ENCODE measurements around the gene CNGB1. TPM values are rescaled to one million over a fixed set of nuclear protein-coding genes. Genes with fewer than 3 reads are reported as not detected.

The CNGB1 gene
- total RNA-seq, 3 donors from 2014 or later, result 0.14 to 2.0 (median 0.55) TPM

DNA sequence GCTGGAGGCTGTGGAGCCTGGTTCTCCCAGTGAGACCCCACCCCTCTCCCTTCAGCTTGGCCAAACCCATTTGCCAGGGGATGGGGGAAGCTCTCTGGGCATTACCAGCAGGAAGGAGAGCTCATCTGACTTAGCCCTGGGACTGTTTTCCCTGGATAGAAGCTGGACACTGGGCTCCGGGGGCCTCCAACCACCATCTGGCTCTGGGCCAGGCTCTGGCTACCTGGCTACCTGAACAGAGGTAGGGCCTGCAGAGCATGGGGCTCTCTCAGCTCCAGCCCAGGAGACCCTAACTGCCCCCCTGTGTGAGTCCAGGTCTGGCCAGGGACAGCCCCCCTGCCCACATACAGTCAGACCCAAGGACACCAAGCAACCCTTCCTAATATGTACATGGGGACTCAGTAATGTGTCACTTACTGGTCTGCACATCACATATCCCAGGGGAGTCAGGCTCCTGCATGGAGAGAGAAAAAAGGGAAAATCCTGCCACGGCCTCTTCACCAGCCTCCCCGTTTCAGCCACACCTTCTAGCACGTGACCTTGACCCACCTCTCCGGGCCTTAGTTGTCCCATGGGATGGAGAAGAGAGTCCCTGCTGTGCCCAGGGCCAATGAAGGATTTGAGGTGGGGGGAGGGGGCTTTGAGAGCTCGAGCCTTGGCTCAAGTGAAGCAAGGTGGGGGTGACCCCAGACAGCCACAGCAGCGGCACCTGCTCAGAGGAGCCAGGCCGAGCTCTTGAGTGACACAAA is 13.8 kb downstream of the CNGB1 start:
- ATAC-seq (no peak), DNase-seq (peak in 1 of 3 donors; percentile 19)
- Histone ChIP-seq H3K4me1 (ENCODE audit: low read depth) (no peaks in the 10 kb centered on the region), H3K9me3 (no peaks in the 10 kb centered on the region), H3K4me3 (no peak overlapping the region), H3K36me3 (ENCODE audit: low read depth) (no peaks in the 10 kb centered on the region)
- TF ChIP-seq, protein P1, sequence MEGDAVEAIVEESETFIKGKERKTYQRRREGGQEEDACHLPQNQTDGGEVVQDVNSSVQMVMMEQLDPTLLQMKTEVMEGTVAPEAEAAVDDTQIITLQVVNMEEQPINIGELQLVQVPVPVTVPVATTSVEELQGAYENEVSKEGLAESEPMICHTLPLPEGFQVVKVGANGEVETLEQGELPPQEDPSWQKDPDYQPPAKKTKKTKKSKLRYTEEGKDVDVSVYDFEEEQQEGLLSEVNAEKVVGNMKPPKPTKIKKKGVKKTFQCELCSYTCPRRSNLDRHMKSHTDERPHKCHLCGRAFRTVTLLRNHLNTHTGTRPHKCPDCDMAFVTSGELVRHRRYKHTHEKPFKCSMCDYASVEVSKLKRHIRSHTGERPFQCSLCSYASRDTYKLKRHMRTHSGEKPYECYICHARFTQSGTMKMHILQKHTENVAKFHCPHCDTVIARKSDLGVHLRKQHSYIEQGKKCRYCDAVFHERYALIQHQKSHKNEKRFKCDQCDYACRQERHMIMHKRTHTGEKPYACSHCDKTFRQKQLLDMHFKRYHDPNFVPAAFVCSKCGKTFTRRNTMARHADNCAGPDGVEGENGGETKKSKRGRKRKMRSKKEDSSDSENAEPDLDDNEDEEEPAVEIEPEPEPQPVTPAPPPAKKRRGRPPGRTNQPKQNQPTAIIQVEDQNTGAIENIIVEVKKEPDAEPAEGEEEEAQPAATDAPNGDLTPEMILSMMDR (IDR thresholded peaks at IDR 0.05), result no peak
- intact Hi-C loops (cut with DNase I, micrococcal nuclease), result no loop called here

DNA sequence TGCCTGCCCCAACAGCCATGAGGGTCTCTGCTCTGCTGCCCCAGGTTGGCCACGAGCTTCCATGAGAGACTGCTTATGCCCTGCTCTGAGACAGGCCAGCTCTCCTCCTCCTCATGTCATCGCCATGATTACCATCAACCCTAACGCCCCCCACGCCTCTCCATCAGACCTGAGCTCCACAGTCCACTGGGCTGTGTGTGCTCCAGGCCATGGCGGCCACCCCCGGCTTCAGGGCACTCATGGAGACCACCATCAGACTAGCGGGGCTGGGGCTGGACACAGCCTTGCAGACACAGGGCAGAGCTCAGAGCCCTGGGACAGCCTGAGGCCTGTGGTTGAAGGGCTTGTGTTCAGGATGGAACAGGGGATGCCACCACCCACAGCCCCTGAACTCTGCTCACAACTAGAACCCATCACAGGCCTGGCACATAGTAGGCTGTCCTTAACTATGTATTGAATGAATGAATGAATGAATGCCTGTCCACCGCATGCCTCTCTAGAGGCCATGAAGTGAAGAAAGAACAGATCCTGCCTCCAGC is 14.6 kb downstream of the CNGB1 start:
- TF ChIP-seq, protein P1 (IDR thresholded peaks at IDR 0.05), result no peak
- Histone ChIP-seq H3K4me1 (ENCODE audit: low read depth) (no peaks in the 10 kb centered on the region), H3K4me3 (no peak overlapping the region), H3K9me3 (no peaks in the 10 kb centered on the region), H3K36me3 (ENCODE audit: low read depth) (no peaks in the 10 kb centered on the region)
- DNase-seq, result no peak
- no peak for ATAC-seq
- intact Hi-C loops (cut with DNase I, micrococcal nuclease), result no loop called here

DNA sequence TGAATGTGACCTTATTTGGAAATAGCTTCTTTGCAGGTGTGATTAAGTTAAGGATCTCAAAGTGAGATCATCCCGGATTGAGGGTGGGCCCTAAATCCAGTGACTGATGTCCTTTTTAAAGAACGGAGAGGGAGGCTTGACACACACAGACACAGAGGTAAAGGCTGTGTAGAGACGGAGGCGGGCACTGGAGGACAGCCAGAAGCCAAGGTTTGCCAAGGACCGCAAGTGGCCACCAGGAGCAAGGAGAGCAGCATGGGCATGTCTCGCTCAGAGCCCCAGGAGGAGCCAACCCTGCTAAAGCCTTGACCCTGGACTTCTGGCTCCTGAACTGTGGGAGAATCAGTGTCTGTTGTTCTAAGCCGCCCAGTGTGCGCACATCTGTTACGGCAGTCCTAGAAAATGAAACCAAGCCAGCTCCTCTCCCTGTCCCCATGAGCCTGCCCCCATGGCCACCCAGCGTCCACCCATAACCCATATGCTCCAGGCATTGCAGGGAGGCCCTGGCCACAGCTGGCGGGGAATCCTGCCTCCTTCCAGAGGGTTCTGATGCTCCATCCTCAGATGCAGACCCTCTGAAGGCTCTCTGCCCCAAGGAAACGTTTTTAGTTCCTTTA is 15.2 kb downstream of the CNGB1 start:
- ATAC-seq (no peak), DNase-seq (peak in 1 of 3 donors; percentile 7)
- H3K4me1 ChIP-seq (ENCODE audit: low read depth), result no peaks in the 10 kb centered on the region
- no peak overlapping the region for H3K4me3 ChIP-seq
- TF ChIP-seq, protein P1 (IDR thresholded peaks at IDR 0.05), result no peak
- H3K36me3 ChIP-seq (ENCODE audit: low read depth), result no peaks in the 10 kb centered on the region
- H3K9me3 ChIP-seq, result no peaks in the 10 kb centered on the region
- intact Hi-C loops (cut with DNase I, micrococcal nuclease), result no loop called here

DNA sequence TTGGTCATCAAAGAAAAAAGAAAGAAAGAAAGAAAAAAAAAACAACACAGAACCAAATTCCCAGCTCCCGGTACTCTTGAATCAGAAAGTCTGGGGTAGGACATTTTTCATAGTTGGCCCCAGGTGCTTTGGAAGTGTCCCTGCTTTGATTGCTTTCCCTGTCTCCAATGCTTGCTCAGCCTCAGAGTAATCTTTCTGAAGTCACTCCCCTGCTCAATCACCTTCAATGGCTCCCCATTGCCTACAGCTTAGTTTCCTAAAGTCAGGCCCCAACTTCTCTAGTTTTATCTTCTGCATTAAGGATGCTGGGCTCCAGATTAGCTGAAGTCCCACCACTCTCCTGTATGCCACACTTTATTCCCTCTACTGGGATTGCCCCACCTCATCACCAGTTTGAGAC is 17.1 kb downstream of the CNGB1 start:
- ATAC-seq (no peak), DNase-seq (no peak)
- TF ChIP-seq, protein P1 (IDR thresholded peaks at IDR 0.05), result no peak
- H3K4me3 ChIP-seq, result no peak overlapping the region
- H3K4me1 ChIP-seq (ENCODE audit: low read depth), result no peaks in the 10 kb centered on the region
- intact Hi-C loops (cut with DNase I, micrococcal nuclease), result no loop called here
- H3K9me3 ChIP-seq, result no peaks in the 10 kb centered on the region
- no peaks in the 10 kb centered on the region for H3K36me3 ChIP-seq (ENCODE audit: low read depth)

DNA sequence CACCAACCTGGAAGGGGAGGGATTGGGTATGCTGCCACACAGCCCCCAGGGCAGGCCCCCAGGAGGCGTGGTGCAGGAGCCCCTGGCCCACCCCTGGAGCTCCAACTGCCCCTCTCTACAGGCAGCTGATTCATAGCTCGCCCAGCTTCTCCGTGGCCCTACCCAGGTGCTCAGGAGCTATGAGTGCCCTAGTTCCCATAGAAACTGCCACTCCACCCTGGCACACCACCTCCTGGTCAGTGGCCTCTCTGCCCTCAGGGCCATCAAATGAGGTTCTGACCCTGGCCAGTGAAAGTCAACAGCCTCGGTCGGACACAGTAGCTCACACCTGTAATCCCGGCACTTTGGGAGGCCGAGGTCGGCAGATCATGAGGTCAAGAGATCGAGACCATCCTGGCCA is 18.0 kb downstream of the CNGB1 start:
- H3K36me3 ChIP-seq (ENCODE audit: low read depth), result no peaks in the 10 kb centered on the region
- ATAC-seq (no peak), DNase-seq (no peak)
- intact Hi-C loops (cut with DNase I, micrococcal nuclease), result no loop called here
- TF ChIP-seq, protein P1 (IDR thresholded peaks at IDR 0.05), result no peak
- no peaks in the 10 kb centered on the region for H3K4me1 ChIP-seq (ENCODE audit: low read depth)
- no peak overlapping the region for H3K4me3 ChIP-seq
- H3K9me3 ChIP-seq, result no peaks in the 10 kb centered on the region

Measured in mucosa of descending colon (tissue), 3 donors.